NCI-H1092 (cell line): ENCODE data around the gene DNAI1.
"Not testable (repeated sequence)": the region's sequence is repeated elsewhere in the genome, so short reads cannot be mapped to it uniquely, and the experiment has no call there.

Source experiments
- DNase-seq: peaks from one replicate; lab custom pipeline; 2025; lab: John Stamatoyannopoulos, UW

DNAI1 gene

DNA sequence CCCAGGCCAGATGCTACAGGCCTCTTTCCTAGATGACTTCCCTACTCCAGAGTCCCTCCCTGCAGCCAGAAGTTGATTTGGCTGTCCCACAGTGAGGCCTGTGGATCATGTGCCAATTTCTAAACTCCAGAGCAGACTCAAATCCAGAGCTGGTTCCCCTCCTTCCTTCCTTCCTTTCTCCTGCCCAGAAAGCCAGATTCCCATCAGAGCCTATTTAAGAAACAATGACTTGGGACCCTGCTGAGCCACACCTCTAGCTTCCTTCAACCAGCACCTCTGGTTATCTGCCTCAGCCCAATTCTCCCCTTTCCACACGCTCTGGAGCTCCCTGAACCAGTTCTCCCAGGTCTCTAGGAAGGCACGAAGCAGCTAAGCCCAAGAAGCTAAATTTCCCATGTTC, 7.5 kb upstream of the DNAI1 start:
- no peak for DNase-seq

DNA sequence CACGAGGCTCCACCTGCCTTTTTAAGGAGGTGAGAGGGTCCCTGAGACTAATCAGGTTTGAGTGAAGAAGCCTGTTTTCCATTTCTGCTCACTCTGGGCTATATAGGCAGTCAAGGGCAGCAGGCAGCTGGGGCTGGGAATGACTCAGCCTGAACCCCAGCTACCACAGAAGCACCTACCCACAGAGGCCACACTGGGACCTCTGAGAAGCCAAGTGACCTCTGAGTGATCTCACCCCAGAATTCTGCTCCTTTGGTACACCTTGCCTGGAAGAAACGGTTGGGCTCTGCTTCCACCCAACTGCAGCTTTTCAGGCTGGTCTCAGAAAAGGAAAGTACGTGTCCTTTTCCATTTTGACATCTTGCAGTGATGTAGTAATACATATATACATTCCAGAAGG, 7.1 kb upstream of the DNAI1 start:
- DNase-seq: no peak

DNA sequence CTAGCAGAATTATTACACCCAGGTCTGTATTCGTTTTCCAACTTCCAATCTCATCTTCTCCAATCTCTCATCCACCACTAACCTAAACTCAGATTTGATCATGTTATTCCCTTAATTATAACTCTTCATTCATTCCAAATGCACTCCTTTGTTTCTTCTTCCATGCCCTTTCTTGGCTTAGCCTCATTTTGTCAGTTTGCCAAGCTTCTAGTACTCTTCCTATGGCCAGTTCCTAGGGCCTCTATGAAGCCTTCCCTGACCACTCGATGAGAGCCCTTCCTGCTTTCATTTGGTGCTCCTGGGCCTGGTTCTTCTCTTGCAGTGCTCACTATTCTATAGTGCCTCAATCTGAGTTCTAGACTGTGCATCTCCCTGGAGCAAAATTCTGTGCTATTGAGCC, 6.0 kb upstream of the DNAI1 start:
- no peak for DNase-seq

DNA sequence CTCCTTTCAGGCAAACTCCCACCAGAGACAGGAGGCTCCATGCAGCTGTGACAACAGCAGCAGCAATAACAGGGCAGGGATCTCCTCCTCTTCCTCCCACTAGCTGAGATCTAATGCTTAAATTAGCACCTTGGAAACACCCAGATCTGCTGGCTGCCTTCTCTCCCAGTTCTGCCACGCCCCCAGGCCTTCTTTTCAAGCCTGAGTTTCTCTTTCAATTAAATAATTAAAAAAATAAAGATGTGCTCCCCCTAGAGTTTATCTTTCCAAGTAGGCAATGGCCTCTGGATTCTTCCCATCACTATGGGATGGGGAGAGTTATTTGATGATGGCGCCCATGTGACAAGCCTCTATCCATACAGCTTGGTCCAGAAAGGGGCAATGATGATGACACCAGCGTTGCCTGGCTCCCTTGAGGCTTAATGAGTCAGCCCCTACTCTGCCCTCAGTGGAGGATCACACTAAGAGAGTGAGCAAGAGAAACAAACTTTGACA, 4.0 kb upstream of the DNAI1 start:
- DNase-seq: no peak

DNA sequence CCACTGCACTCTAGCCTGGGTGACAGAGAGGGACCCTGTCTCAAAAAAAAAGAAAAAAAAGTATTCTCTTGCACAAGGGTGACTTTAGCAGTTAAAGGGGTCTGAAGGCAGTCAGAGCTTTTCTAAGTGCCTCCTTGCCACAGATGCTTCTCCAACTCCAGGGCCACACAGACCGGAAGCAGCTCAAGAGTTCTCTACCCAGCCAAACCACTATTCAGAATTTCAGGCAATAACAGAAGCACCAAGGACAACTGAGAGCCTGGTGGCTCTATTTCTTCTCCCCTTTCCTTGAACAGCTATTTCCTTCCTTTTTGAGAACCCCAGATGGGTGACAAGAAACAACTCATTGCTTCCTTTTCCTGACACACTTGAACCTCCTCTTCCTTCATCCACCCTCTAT, 2.5 kb upstream of the DNAI1 start:
- DNase-seq: no peak

DNA sequence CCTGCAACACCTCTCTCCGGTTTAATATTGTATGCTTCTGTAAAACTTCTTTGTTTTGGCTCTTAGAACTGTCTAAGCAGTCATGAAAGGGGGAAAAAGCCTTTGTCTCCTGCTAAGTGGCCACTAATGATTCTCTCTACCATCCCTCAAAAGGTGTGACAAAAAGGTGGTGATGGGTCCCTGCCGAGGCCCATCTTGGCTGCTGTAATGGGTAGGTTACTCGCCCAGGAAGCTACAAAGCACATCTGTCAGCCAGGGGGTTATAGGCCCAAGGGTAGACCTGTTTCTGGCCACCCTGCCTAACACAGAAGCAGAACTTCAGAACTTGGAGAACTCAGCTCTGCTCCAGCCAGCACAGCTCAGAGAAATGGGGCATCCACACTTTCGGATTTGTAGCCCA, 1.9 kb upstream of the DNAI1 start:
- DNase-seq: no peak

DNA sequence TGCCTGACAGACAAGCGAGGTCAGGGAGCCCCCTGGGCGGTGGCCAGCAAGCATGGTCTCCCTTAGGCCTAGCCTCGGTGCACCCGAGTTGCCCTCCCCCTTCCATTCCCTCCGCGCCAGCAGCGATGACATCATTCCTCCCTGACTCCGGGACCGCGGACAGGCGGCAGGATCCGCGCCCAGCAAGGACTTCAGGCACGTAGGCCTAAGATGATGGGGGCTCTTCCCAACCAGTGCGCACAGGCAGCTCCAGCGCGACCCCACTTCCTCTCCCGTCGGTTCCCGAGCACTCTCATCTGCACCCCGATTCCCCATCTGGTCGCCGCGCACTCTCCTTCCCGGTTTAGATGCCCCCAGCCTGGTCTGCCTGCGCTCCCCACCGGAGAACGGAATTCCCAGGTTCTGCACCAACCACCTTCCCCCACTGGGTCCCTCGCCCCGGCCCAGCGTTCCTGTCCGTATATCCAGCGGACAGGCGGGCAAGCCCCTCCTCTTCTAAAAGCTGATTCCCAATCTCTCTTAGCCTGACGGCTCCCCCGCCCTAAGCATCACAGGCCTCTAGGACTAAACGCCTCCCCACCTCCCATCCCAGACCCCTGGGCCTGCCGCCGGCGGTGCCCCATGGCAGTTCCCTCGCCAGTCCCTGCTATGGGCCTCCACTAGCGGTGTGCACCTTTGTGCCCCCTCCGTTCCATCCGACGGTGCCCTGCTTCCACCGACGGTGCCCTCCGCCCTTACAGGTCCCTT, 1.2 kb upstream of the DNAI1 start:
- DNase-seq: peak; percentile 32

DNA sequence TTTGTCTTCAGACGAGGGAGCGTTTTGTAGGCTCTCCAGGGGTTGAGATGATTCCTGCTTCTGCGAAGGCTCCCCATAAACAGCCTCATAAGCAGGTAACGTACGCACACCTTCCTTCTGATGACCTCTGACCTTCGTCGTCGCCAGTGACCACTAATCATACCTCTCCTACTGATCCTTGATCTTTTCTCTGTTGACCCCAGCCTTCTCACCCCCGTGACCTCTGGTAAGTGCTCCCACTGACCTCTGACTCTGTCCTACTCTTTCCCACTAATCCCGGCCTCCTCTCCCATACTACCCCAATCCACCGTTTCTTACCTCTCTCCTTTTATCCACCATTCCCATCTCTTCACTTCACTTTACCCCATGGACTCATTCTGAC, 345 bp downstream of the DNAI1 start:
- DNase-seq: no peak

DNA sequence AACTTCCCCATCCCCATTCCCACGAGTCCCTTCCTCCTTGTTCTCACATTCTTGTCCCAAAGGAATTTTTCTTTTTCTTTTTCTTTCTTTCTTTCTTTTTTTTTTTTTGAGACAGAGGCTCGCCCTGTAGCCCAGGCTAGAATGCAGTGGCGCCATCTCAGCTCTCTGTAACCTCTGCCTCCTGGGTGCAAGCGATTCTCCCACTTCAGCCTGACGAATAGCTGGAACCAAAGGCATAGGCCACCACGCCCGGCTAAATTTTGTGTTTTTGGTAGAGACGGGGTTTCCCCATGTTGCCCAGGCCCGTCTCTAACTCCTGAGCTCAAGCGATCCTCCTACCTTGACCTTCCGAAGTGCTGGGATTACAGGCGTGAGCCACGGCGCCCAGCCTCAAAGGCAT, 751 bp downstream of the DNAI1 start:
- no peak for DNase-seq

DNA sequence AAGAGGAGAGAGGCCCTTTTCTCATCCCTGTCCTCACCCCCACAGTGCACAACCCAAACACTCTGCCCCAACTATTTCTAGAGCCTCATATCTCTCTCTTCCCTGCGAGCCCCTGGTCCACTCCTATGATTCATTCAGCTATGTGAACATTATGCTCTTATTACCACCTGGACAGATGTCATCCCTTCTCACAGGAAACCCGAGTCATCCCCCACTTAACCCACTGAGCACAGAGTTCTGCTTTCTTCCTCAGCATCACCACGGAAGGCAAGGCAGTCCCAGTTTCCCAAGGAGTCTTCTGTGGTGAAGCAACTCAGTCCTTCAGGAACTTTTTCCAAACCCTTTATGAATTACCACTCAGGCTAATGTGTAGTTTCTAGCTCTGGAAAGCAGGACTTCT, 1.3 kb downstream of the DNAI1 start:
- DNase-seq: no peak

DNA sequence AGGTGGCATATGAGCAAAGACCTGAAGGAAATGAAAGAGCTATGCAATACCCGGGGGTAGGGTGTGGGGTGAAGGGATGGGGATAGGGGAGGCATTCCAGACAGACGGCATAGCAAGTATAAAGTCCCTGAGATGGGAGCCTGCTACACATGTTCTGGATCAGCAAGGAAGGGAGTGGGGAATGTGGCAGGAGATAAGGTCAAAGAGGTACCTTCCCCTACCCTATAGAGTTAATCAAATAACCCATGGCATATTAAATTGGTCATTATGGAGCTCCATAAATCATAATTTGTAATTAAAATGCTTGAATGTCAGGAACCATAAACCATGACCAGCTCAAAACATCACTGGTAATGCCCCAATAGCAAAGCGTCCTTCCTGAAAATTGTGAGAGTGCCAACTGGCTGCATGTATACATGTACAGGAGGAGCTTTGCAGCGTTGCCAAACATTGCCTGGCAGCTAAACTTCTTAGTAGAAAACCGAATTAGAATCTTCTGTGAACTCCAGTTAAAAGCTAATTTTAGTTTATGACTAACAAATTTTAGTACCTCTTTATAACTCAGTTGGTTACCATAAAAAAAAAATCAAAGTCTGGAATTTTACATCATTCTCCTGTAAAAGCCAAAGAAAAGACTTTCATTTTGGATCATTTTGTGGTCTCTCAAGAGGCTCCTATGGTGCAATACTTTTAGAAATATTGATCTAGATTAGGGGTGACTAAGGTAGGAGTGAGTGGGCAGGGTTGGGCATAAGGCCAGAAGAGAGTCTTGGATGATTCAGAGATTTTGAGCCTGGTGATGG, 4.7 kb downstream of the DNAI1 start:
- no peak for DNase-seq

DNA sequence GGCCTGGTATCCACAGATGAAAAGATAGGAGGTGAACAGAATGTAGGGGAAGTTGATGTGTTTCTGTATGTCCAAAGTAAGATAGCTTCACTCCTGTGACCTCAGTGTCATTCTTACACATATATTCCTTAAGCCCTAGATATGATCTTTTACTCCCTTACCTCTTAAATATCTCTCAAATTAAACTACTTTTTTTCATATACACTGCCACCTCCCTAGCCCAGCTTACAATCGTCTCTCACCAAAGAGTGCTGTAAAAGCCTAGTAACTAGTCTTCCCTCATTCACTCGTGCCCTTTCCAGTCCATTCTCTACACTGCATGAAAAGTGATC, 5.3 kb downstream of the DNAI1 start:
- DNase-seq: no peak

DNA sequence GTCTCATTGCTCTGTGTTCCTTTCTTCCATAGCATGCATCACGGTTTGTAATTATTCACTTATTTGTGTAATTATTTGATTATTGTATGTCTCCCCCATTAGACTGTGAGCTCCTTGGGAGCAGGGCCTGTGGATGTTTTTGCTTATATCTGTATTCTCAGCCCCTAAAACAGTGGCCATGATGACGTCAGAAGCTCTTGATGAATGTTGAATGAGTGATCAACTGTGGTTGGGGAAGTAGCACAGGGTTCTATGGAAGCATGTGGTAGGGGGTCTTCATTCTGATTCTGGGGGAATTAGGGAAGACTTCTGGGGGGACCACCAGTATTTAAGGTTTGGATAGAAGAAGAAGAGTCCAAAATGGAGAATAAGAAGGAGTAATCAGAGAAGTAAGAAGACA, 6.0 kb downstream of the DNAI1 start:
- no peak for DNase-seq

DNA sequence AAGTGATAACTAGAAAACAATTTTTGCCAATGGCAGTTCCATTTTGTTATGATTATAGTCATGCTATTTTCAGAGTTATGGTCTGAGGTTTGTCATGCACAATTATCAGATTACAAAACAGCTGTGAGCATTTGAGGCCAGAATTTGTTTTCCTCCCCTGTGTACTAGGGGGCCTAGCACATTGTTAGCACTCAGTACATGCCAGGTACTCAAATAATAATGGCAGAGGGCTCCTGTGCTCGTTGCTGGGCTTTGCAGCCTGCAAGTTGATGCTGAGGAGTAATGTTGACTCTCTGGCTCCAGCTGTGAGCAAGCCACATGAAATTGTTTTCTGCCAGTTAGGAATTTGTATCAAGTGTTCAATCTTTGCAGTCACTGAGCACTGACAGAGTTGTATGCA, 6.9 kb downstream of the DNAI1 start:
- no peak for DNase-seq

DNA sequence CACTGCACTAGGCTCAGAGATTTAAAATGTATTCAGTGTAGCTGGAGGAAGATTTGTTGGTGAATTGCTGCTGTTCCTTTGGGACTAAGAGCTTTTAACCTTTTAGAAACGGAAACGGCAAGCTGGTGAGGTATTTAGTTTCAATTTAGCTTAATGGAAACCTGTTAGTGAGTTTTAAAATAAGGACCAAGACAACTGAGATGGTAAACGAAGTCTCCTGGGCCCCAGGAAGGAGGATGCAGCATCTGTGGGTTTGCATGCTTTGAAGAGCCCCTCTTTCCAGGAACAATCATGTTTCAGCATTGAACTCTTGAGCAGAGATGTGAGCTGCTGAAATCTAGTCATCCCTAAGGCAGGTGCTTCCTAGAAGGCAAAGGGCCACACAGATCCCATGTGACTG, 16.5 kb downstream of the DNAI1 start:
- DNase-seq: no peak

DNA sequence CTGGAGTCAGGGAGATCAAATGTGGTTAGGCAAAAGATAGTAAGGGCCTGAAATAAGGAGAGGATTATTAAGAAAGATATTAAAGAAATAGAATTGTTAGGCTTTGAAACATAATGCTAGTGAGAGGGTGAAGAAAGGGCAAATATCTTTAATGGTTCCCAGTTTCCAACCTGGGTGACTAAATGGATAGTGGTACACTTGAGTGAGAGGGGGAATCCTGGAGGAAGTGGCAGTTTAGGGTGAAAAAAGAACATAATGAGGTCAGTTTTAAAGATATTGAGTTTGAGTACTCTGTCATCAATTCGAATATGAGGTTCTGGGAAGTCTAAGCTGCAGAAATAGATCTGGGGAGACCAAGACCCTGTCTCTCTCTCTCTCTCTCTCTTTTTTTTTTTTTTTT, 18.9 kb downstream of the DNAI1 start:
- DNase-seq: no peak

DNA sequence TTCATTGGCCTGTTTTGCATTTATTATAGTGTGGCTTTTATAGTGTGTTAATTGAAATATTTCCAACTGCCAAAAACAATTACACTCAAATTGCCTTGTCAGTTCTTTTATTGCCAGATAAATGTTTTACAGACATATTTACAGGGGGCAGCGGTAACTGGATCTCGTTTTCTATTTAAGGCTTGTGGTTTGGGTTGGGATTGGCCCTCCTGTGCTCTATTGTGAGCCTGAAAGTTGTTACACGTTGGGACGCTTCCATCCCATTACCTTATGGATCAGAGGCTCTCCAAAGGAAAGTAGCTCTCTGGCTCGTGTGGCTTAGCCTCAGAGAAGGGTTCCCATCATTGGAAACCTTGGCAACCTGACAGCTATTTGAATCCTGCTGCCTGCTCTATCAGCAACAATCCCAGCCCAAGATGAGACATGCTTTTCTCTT, 20.8 kb downstream of the DNAI1 start:
- DNase-seq: no peak

DNA sequence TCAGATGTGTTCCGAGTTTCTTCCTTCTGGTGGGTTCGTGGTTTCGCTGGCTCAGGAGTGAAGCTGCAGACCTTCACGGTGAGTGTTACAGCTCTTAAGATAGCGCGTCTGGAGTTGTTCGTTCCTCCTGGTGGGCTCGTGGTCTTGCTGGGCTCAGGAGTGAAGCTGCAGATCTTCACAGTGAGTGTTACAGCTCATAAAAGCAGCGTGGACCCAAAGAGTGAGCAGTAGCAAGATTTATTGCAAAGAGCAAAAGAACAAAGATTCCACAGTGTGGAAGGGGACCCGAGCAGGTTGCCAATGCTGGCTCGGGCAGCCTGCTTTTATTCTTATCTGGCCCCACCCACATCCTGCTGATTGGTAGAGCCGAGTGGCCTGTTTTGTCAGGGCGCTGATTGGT, 23.0 kb downstream of the DNAI1 start:
- not testable (repeated sequence) for DNase-seq

DNA sequence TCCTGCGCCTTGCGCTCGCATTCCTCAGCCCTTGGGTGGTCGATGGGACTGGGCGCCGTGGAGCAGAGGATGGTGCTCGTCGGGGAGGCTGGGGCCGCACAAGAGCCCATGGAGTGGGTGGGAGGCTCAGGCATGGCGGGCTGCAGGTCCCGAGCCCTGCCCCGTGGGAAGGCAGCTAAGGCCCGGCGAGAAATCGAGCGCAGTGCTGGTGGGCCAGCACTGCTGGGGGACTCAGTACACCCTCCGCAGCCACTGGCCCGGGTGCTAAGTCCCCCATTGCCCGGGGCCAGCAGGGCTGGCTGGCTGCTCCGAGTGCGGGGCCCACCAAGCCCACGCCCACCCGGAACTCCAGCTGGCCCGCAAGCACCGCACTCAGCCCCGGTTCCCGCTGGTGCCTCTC, 24.1 kb downstream of the DNAI1 start:
- DNase-seq: not testable (repeated sequence)

DNA sequence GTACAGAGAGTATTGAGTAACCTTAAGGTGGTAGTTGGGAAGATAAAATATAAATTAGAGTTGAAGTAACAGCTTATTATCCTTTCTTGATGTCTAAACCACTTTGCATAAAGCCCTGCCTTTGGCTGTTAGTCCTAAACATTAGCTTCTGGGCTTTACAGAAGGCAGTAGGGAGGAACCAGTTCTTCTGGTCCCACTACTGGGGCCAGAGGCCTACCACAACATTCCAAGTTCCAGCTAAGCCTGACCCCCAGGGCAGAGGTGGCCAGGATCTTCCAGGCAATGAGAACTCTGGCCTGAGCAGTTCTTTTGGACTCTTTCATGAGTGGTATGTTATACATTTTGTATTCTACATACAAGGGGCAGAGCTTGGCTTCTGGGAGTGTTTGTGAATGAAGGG, 26.1 kb downstream of the DNAI1 start:
- DNase-seq: no peak

DNA sequence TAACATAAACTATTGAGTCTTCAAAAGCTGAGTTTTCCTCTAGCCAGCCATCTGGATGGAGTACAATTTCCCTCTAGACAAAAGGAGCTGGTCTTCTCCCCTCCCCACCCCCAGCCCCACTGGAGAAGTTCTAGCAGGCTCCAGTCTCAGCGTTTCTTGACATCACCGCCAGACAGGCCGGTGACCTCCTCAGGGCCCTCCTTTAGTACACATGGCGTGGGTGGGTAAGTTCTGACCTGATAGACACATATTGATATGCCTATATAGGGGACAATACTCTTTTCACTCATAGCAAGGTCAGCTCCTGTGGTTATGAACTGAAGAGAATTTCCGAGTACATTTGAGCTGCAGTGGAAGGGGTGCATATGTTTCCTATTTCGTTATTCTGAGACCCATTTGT, 27.2 kb downstream of the DNAI1 start:
- no peak for DNase-seq

DNA sequence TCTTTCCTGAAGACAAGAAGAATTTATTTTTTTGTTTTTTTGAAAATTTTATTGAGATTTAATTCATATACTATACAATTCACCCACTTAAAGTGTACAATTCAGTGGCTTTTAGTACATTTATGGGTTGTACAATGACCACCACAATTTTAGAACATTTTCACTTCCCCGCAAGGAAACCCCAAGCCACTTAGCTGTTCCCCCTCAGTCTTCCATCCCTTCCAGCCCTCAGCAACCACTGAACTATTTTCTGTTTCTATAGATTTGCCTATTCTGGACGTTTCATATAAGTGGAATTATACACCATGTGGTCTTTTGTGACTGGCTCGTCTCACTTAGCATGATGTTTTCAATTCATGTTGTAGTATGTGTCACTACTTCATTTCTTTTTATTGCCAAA, 28.0 kb downstream of the DNAI1 start:
- no peak for DNase-seq

DNA sequence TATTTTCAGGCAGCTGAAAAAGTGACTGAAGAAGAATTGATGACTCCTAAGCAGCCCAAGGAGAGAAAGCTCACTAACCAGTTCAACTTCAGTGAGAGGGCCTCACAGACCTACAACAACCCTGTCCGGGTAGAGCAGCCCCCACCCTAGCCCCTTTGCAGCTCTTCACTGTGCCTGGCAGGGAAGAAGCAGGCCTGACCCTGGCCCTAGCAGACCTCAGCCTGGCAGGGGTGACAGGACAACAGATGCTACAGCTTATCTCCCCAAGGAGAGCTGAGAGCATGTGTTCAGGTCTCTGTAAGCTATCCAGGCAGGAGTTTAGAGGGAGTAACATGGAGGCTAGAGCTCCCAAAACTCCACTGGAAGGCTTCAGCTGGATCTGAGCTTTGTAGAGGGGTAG, 31.8 kb downstream of the DNAI1 start:
- no peak for DNase-seq

DNA sequence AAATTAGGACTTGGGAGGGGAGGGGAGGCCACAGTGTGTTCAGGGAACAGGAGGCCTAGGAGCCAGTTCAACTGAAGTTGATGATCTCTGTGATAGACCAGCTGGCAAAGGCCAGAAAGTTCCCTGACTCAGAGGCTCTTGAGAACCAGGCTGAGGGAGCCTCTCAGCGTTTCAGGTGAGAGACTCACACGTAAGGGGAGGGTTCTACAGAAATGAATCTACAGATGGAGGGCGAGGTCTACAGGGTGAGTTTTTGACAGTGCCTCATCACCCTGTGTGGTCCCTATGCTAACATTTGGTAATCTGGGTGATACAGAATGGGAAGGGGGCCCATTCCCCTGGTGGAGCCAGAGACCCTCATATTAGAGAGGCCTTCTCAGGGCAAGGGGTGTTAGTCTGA, 32.2 kb downstream of the DNAI1 start:
- DNase-seq: no peak
